WERI-Rb-1 (cell line): ENCODE results near the gene ARL17B.
"Not testable (repeated sequence)": the region's sequence is repeated elsewhere in the genome, so short reads cannot be mapped to it uniquely, and the experiment has no call there.

ENCODE experiments used
- DNase-seq: peaks from one replicate; pipeline ENCODE4 v3.0.0-alpha.2; 2020
- H3K27ac ChIP-seq: fragments of 250-450 bp; sonication (Bioruptor Pico); 2 replicates; pipeline ENCODE4 v1.5.1; 2020; ENCODE audit warnings: mild to moderate bottlenecking, moderate library complexity
- H3K27me3 ChIP-seq: fragments of 250-450 bp; sonication (Bioruptor Pico); 2 replicates; pipeline ENCODE4 v1.5.1; 2021; ENCODE audit warnings: mild to moderate bottlenecking, low read depth, moderate library complexity; ENCODE audit not compliant: insufficient read depth, severe bottlenecking
- H3K36me3 ChIP-seq: fragments of 250-450 bp; sonication (Bioruptor Pico); 2 replicates; pipeline ENCODE4 v1.5.1; 2020; ENCODE audit warnings: mild to moderate bottlenecking, moderate library complexity
- H3K4me3 ChIP-seq: 2 replicates; pipeline ENCODE4 v1.5.1; 2011; ENCODE audit warnings: low read depth, mild to moderate bottlenecking, control low read depth, low read length
- H3K9me3 ChIP-seq: fragments of 250-450 bp; sonication (Bioruptor Pico); 2 replicates; pipeline ENCODE4 v1.5.1; 2021; ENCODE audit warnings: mild to moderate bottlenecking, moderate library complexity; ENCODE audit not compliant: severe bottlenecking

The ARL17B gene

DNA sequence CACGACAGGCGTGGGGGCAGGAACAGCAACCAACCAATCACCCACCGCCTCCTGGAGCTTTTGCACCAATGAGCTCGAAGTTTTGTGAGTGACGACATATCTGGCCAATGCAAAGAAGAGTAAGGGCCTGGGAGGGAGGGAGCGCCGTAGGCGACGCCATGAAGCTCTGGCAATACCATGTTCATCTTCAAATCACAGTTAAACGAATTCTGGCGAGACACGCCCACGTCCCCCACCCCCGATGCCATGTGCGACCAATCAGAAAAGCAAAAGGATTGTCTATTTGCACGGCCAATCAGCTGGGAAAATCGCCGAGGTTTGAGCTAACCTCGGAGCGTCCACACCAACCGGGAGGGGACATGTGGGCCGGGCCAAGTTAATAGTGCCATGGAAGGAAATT lies at the start of gene ARL17B:
TSS of gene ARL17B (minus strand) at position 12 of the 400 bp plus-strand sequence. CDS start 3,369 bp downstream, outside the sequence.
- not testable (repeated sequence) for H3K4me3 ChIP-seq, H3K9me3 ChIP-seq
- DNase-seq = peak; percentile 84

DNA sequence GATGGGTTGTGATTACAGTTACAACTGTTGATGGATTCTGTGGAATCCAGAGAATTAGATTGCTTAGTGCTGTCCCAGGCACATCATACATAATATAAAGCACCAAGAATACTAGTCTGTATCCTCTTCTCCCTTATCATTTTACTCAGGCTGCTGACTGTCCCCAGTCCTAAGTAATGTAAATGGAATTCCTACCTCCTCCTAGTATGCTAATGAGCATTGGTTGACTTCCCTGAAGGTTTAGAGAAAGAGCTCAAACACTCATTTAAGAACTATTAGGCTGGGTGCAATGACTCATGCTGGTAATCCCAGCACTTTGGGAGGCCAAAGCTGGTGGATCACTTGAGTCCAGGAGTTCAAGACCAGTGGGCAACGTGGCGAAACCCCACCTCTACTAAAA lies 48.3 kb upstream of the ARL17B start:
- not testable (repeated sequence) for H3K36me3 ChIP-seq, H3K4me3 ChIP-seq, DNase-seq, H3K27ac ChIP-seq, H3K9me3 ChIP-seq, H3K27me3 ChIP-seq

More for the DNA sequence above, at the start of gene ARL17B:
- H3K27ac ChIP-seq, H3K36me3 ChIP-seq, H3K27me3 ChIP-seq: not testable (repeated sequence)

- DNase-seq, H3K36me3 ChIP-seq, H3K4me3 ChIP-seq, H3K27me3 ChIP-seq, H3K27ac ChIP-seq, H3K9me3 ChIP-seq: not testable (repeated sequence)
Measured at GRCh38 chr17:46407155-46407554, 45.6 kb upstream of the ARL17B start.

GRCh38 chr17:46401033-46401787 lies 39.6 kb upstream of the ARL17B start:
- H3K4me3 ChIP-seq, H3K9me3 ChIP-seq, DNase-seq, H3K36me3 ChIP-seq, H3K27ac ChIP-seq, H3K27me3 ChIP-seq: not testable (repeated sequence)

- H3K36me3 ChIP-seq, H3K9me3 ChIP-seq, H3K27ac ChIP-seq, H3K27me3 ChIP-seq, H3K4me3 ChIP-seq, DNase-seq: not testable (repeated sequence)
Measured at GRCh38 chr17:46400543-46400942, 39.0 kb upstream of the ARL17B start.

GRCh38 chr17:46399993-46400392 lies 38.4 kb upstream of the ARL17B start:
- H3K27ac ChIP-seq, H3K4me3 ChIP-seq, DNase-seq, H3K27me3 ChIP-seq, H3K9me3 ChIP-seq, H3K36me3 ChIP-seq: not testable (repeated sequence)

- not testable (repeated sequence) for H3K27ac ChIP-seq, H3K36me3 ChIP-seq, H3K4me3 ChIP-seq, H3K27me3 ChIP-seq, DNase-seq, H3K9me3 ChIP-seq
Measured at GRCh38 chr17:46396292-46396691, 34.7 kb upstream of the ARL17B start.

DNA sequence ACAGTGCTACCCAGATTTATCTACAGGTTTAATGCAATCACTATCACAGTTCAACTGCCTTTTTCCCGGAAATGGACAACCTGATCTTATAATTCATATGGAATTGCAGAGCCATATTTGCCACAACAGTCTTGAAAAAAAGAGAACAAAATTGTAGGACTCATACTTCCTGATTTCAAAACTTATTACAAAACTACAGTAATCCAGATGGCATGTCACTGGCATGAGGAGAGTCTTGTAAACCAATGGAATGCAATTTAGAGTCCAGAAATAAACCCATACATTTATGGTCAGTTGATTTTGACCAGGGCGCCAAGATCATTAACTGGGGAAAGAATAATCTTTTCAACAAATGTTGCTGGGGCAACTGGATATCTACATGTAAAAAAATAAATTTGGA lies 32.1 kb upstream of the ARL17B start:
- not testable (repeated sequence) for H3K9me3 ChIP-seq, H3K27me3 ChIP-seq, H3K27ac ChIP-seq, H3K36me3 ChIP-seq, DNase-seq, H3K4me3 ChIP-seq

DNA sequence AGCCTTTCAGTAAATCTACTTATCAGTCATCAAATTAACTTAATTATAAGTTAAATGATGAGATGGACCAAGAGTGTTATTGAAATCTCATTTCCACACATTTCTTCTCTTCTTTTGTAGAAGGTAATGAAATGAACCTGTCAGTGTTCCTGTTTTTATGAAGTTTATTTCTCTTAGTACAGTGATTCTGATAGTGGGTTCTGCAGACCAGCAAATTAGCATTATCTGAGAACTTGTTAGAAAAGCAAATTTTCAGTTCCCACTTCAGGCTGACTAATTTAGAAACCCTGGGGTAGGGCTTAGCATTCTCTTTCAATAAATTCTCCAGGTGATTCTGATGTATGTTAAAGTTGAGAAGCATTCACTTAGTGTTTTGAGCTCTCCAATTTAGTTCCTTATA lies 23.9 kb upstream of the ARL17B start:
- not testable (repeated sequence) for H3K27me3 ChIP-seq, H3K9me3 ChIP-seq

GRCh38 chr17:46383118-46383517 lies 21.6 kb upstream of the ARL17B start:
- not testable (repeated sequence) for H3K4me3 ChIP-seq, H3K27me3 ChIP-seq, H3K9me3 ChIP-seq, DNase-seq, H3K36me3 ChIP-seq, H3K27ac ChIP-seq

More for the DNA sequence above, 23.9 kb upstream of the ARL17B start:
- not testable (repeated sequence) for H3K4me3 ChIP-seq, H3K27ac ChIP-seq, H3K36me3 ChIP-seq, DNase-seq

GRCh38 chr17:46373418-46373817 lies 11.9 kb upstream of the ARL17B start:
- H3K36me3 ChIP-seq, H3K4me3 ChIP-seq, DNase-seq, H3K9me3 ChIP-seq, H3K27me3 ChIP-seq, H3K27ac ChIP-seq: not testable (repeated sequence)

GRCh38 chr17:46372236-46373229 lies 11.0 kb upstream of the ARL17B start:
- H3K9me3 ChIP-seq, H3K27ac ChIP-seq, DNase-seq, H3K27me3 ChIP-seq, H3K4me3 ChIP-seq, H3K36me3 ChIP-seq: not testable (repeated sequence)

- H3K9me3 ChIP-seq, H3K4me3 ChIP-seq, H3K27ac ChIP-seq, H3K36me3 ChIP-seq, DNase-seq, H3K27me3 ChIP-seq: not testable (repeated sequence)
Measured at GRCh38 chr17:46367520-46367919, 6.0 kb upstream of the ARL17B start.

GRCh38 chr17:46361145-46361735 lies 326 bp downstream of the ARL17B start:
- not testable (repeated sequence) for H3K27me3 ChIP-seq, H3K36me3 ChIP-seq, H3K4me3 ChIP-seq, H3K27ac ChIP-seq, H3K9me3 ChIP-seq, DNase-seq
